Subcutaneous abdominal adipose tissue (tissue), 5 donors: Measurements from ENCODE around the gene MMD2.
A peak's percentile ranks its signal among the peaks of the same experiment; 100 is the strongest.

Experiments
- H3K27ac ChIP-seq: one replicate; pipeline ENCODE4 v1.7.0; 2013; ENCODE audit warnings: low read depth, mild to moderate bottlenecking, inconsistent platforms, low read length, moderate library complexity
- H3K27me3 ChIP-seq, 5 donors: one replicate each; pipeline ENCODE4 v1.7.0; 2013; ENCODE audit warnings: low read length in 5 of 5, inconsistent platforms in 1 of 5; ENCODE audit not compliant: control insufficient read depth in 5 of 5, insufficient read depth in 4 of 5
- H3K36me3 ChIP-seq, 5 donors: one replicate each; pipeline ENCODE4 v1.7.0; 2013; ENCODE audit warnings: low read length in 5 of 5; ENCODE audit not compliant: control insufficient read depth in 5 of 5, insufficient read depth in 5 of 5
- H3K4me1 ChIP-seq, 5 donors: one replicate each; pipeline ENCODE4 v1.7.0; 2013; ENCODE audit warnings: low read length in 5 of 5, mild to moderate bottlenecking in 3 of 5, moderate library complexity in 1 of 5; ENCODE audit not compliant: control insufficient read depth in 5 of 5, insufficient read depth in 5 of 5
- H3K4me3 ChIP-seq, 5 donors: one replicate each; pipeline ENCODE4 v1.7.0; 2013; ENCODE audit warnings: low read length in 5 of 5, low read depth in 1 of 5
- H3K9ac ChIP-seq, 5 donors: one replicate each; pipeline ENCODE4 v1.7.0; 2013; ENCODE audit warnings: low read length in 5 of 5, mild to moderate bottlenecking in 4 of 5, moderate library complexity in 3 of 5
- H3K9me3 ChIP-seq, 5 donors: one replicate each; pipeline ENCODE4 v1.7.0; 2013; ENCODE audit warnings: low read length in 5 of 5; ENCODE audit not compliant: control insufficient read depth in 5 of 5
- donor health status: healthy.
- donor health status: healthy.
- donor health status: healthy.
- donor health status: healthy.
- donor health status: healthy.

MMD2 gene

GRCh38 chr7:4878336-4879335 is 80.4 kb downstream of the MMD2 start:
- H3K4me1 ChIP-seq, result peaks cover 3 to 38% (median 24%) of the 10 kb centered on the region in 5 donors
- H3K4me3 ChIP-seq, result peak overlapping the region in 2 of 5 donors; percentile 40 to 46
- peaks cover 0 to 10% (median 9%) of the 10 kb centered on the region in 5 donors for H3K36me3 ChIP-seq
- no peak overlapping the region for H3K9ac ChIP-seq
- peaks cover 0 to 7% (median 0%) of the 10 kb centered on the region in 5 donors for H3K27me3 ChIP-seq
- H3K9me3 ChIP-seq, result no peaks in the 10 kb centered on the region
- no peak overlapping the region for H3K27ac ChIP-seq

GRCh38 chr7:4876586-4876985 is 82.4 kb downstream of the MMD2 start:
- peaks cover 0 to 10% (median 9%) of the 10 kb centered on the region in 5 donors for H3K36me3 ChIP-seq
- H3K27me3 ChIP-seq, result peaks cover 0 to 2% (median 0%) of the 10 kb centered on the region in 5 donors
- H3K9me3 ChIP-seq, result no peaks in the 10 kb centered on the region
- H3K27ac ChIP-seq, result no peak overlapping the region
- H3K9ac ChIP-seq, result no peak overlapping the region
- H3K4me1 ChIP-seq, result peaks cover 0 to 22% (median 9%) of the 10 kb centered on the region in 5 donors
- no peak overlapping the region for H3K4me3 ChIP-seq

GRCh38 chr7:4875391-4875790 is 83.6 kb downstream of the MMD2 start:
- H3K27me3 ChIP-seq, result peaks cover 0 to 2% (median 0%) of the 10 kb centered on the region in 5 donors
- H3K27ac ChIP-seq, result no peak overlapping the region
- H3K9me3 ChIP-seq, result no peaks in the 10 kb centered on the region
- H3K4me3 ChIP-seq, result no peak overlapping the region
- H3K4me1 ChIP-seq, result peaks cover 0 to 20% (median 8%) of the 10 kb centered on the region in 5 donors
- H3K36me3 ChIP-seq, result peaks cover 0 to 10% (median 9%) of the 10 kb centered on the region in 5 donors
- no peak overlapping the region for H3K9ac ChIP-seq

GRCh38 chr7:4873071-4873944 is 85.7 kb downstream of the MMD2 start:
- peaks cover 0 to 10% (median 9%) of the 10 kb centered on the region in 5 donors for H3K36me3 ChIP-seq

DNA sequence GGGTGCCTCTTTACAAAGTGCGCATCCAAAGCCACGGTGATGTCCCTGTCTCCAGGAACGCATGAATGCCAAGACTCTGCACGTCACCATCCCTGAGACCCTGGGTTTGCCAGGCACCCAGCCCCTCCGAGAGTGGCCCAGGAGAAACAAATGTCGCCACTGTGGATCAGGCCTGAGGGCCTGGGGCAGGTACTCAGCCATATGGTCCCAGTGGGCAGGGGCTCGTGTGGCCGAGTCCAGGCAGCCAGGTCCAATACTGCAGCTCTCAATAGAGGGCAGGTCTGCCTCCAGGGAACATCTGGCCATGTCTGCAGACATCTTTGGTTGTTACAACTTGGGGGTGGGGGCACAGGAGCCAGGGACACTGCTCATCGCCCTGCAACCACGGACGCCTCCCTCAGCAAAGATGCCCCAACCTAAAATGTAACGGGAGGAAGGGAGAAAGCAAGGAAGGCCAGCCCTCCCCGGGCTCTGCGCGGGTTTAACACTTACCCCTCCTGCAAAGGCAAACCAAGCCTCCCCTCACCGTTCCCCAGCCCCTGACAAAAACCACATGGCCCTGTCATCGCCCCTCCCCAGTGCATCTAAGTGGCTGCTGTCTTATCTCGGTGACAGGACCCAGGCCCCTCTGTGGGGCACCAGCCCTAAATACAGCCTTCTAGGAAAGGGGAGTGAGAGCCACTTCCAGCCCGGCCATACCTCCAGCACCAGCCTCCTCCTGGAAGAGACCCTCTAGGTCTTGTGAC is 86.9 kb downstream of the MMD2 start:
- H3K4me1 ChIP-seq, result no peaks in the 10 kb centered on the region

More at GRCh38 chr7:4873071-4873944, 85.7 kb downstream of the MMD2 start:
- Histone ChIP-seq H3K9me3 (peaks cover 0 to 2% (median 2%) of the 10 kb centered on the region in 5 donors), H3K9ac (no peak overlapping the region), H3K27ac (no peak overlapping the region), H3K4me1 (no peaks in the 10 kb centered on the region), H3K27me3 (peaks cover 0 to 2% (median 0%) of the 10 kb centered on the region in 5 donors), H3K4me3 (no peak overlapping the region)

DNA sequence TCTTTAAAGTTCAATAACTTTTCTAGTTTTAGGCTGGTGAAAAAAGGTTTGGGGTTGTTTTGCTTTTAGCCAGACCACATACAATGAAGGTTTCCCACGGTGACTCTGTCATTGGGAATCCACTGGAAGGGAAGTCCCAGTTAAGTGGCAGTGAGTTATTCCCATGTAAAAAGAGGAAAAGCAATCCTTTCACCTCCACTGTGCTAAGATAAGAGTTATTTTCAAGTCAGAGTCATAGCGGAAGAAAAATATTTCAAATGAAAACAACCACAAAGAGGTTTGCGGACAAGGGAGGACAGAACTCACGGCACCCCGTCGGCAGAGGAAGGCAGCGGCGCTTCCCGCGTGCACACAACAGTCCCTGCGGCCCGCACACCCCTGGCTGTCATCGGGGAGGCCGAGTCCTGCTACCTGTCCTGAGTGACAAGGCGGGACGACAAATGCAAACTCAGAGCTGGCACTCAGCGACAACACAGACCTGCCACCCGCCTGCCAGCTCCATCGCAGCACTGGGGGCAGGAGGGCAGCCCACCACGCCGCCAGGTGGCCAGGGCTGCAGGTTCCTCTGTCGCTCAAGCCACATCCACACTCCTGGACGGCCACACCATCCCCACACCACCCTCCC is 87.8 kb downstream of the MMD2 start:
- H3K9ac ChIP-seq, result no peak overlapping the region
- no peaks in the 10 kb centered on the region for H3K36me3 ChIP-seq
- H3K4me1 ChIP-seq, result peaks cover 0 to 5% (median 0%) of the 10 kb centered on the region in 5 donors
- peaks cover 0 to 4% (median 3%) of the 10 kb centered on the region in 5 donors for H3K9me3 ChIP-seq
- H3K27ac ChIP-seq, result no peak overlapping the region
- H3K4me3 ChIP-seq, result no peak overlapping the region
- H3K27me3 ChIP-seq, result peaks cover 0 to 2% (median 0%) of the 10 kb centered on the region in 5 donors

More for the DNA sequence above, 86.9 kb downstream of the MMD2 start:
- Histone ChIP-seq H3K36me3 (peaks cover 0 to 3% (median under 1%) of the 10 kb centered on the region in 5 donors), H3K9me3 (peaks cover 0 to 4% (median 3%) of the 10 kb centered on the region in 5 donors), H3K27me3 (peaks cover 0 to 2% (median 0%) of the 10 kb centered on the region in 5 donors), H3K4me3 (no peak overlapping the region), H3K27ac (no peak overlapping the region), H3K9ac (no peak overlapping the region)

DNA sequence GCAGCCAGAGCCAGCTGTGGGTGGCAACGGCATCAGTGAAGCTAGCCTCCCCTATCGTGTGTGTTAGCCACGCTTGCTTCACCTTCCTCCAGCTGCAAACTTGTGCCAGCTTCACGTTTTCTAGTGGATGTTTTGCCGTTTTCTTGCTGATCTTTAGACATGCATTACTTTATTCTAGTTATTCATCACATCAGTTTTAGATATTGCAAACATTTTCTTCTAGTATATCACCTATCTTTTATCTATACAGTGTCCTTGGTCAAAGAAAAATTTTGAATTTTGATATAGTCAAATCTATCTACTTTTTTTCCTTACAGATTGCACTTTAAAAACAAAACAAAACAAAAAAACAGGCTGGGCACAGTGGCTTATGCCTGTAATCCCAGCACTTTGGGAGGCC is 90.5 kb downstream of the MMD2 start:
- no peak overlapping the region for H3K27ac ChIP-seq
- H3K9ac ChIP-seq, result no peak overlapping the region
- peaks cover 0 to 4% (median 3%) of the 10 kb centered on the region in 5 donors for H3K9me3 ChIP-seq
- H3K27me3 ChIP-seq, result no peaks in the 10 kb centered on the region
- no peaks in the 10 kb centered on the region for H3K36me3 ChIP-seq
- H3K4me3 ChIP-seq, result no peak overlapping the region
- peaks cover 0 to 5% (median 0%) of the 10 kb centered on the region in 5 donors for H3K4me1 ChIP-seq

GRCh38 chr7:4866528-4867496 is 92.2 kb downstream of the MMD2 start:
- no peaks in the 10 kb centered on the region for H3K36me3 ChIP-seq
- peaks cover 0 to 8% (median 0%) of the 10 kb centered on the region in 5 donors for H3K4me1 ChIP-seq
- peaks cover 0 to 4% (median 3%) of the 10 kb centered on the region in 5 donors for H3K9me3 ChIP-seq
- H3K27me3 ChIP-seq, result peaks cover 0 to 4% (median 4%) of the 10 kb centered on the region in 5 donors
- no peak overlapping the region for H3K4me3 ChIP-seq
- no peak overlapping the region for H3K9ac ChIP-seq
- H3K27ac ChIP-seq, result no peak overlapping the region
